GM18907 (cell line): ENCODE results near the gene RHOT1.
A peak's percentile ranks its signal among the peaks of the same experiment; 100 is the strongest.
"Not testable (repeated sequence)": the region's sequence is repeated elsewhere in the genome, so short reads cannot be mapped to it uniquely, and the experiment has no call there.

Experiments
- ATAC-seq: cut with Tn5 transposase; IDR thresholded peaks from one replicate; pipeline ENCODE4 v1.9.1; 2021; ENCODE audit warnings: mild to moderate bottlenecking, moderate library complexity; ENCODE audit not compliant: unreplicated experiment

The RHOT1 gene

GRCh38 chr17:32142038-32142856 lies at the start of gene RHOT1:
RHOT1 (plus strand) TSS chr17:32142502; CDS start chr17:32142693, 191 bp downstream.
- ATAC-seq, result peak; percentile 79

GRCh38 chr17:32099686-32100085 lies 42.6 kb upstream of the RHOT1 start:
- ATAC-seq, result no peak

GRCh38 chr17:32100323-32100722 lies 42.0 kb upstream of the RHOT1 start:
- not testable (repeated sequence) for ATAC-seq

GRCh38 chr17:32100971-32101631 lies 41.2 kb upstream of the RHOT1 start:
- ATAC-seq, result no peak

GRCh38 chr17:32102172-32102571 lies 40.1 kb upstream of the RHOT1 start:
- no peak for ATAC-seq

- no peak for ATAC-seq
Measured at GRCh38 chr17:32102646-32103186, 39.6 kb upstream of the RHOT1 start.

- no peak for ATAC-seq
Measured at GRCh38 chr17:32103476-32104113, 38.7 kb upstream of the RHOT1 start.

- no peak for ATAC-seq
Measured at GRCh38 chr17:32104158-32104557, 38.1 kb upstream of the RHOT1 start.

GRCh38 chr17:32106471-32106981 lies 35.8 kb upstream of the RHOT1 start:
- not testable (repeated sequence) for ATAC-seq

GRCh38 chr17:32107194-32107593 lies 35.1 kb upstream of the RHOT1 start:
- ATAC-seq, result not testable (repeated sequence)

GRCh38 chr17:32110596-32110995 lies 31.7 kb upstream of the RHOT1 start:
- no peak for ATAC-seq

GRCh38 chr17:32111141-32111771 lies 31.0 kb upstream of the RHOT1 start:
- no peak for ATAC-seq

GRCh38 chr17:32112416-32112815 lies 29.9 kb upstream of the RHOT1 start:
- ATAC-seq, result no peak

GRCh38 chr17:32114536-32114935 lies 27.8 kb upstream of the RHOT1 start:
- no peak for ATAC-seq

- ATAC-seq, result not testable (repeated sequence)
Measured at GRCh38 chr17:32115546-32115945, 26.8 kb upstream of the RHOT1 start.

- no peak for ATAC-seq
Measured at GRCh38 chr17:32116937-32117336, 25.4 kb upstream of the RHOT1 start.

- no peak for ATAC-seq
Measured at GRCh38 chr17:32117399-32117798, 24.9 kb upstream of the RHOT1 start.

- ATAC-seq, result not testable (repeated sequence)
Measured at GRCh38 chr17:32118088-32118487, 24.2 kb upstream of the RHOT1 start.

- no peak for ATAC-seq
Measured at GRCh38 chr17:32118835-32119234, 23.5 kb upstream of the RHOT1 start.

- no peak for ATAC-seq
Measured at GRCh38 chr17:32120141-32120540, 22.2 kb upstream of the RHOT1 start.

- ATAC-seq, result no peak
Measured at GRCh38 chr17:32120716-32121115, 21.6 kb upstream of the RHOT1 start.
